NT2/D1 (cell line): ENCODE data around the gene RAD1.

Source experiments
- YY1 ChIP-seq: IDR thresholded peaks from 2 replicates; pipeline ENCODE4 v1.6.1; 2011; ENCODE audit not compliant: insufficient read length, insufficient read depth
- ZNF274 ChIP-seq: IDR thresholded peaks from 2 replicates; pipeline ENCODE4 v1.6.1; 2011; ENCODE audit warnings: mild to moderate bottlenecking, low read depth, low read length

- TF ChIP-seq YY1 (no peak), ZNF274 (no peak)
Observed at GRCh38 chr5:34863946-34864345, 51.4 kb downstream of the RAD1 start.
